Neural progenitor cell (in vitro differentiated cells): Measurements from ENCODE around the gene ELP6. TPM values are rescaled to one million over a fixed set of nuclear protein-coding genes. Genes with fewer than 3 reads are reported as not detected.

Experiments used
- DNase-seq: peaks from one replicate; pipeline ENCODE4 v3.0.0-alpha.2; 2016; ENCODE audit warnings: low spot score
- H2AFZ ChIP-seq: fragments of 200-600 bp; sonication (generic); replicated peaks from 2 replicates; pipeline ENCODE4 v1.6.1; 2016; ENCODE audit warnings: antibody characterized with exemption
- H3F3A ChIP-seq: fragments of 200-600 bp; sonication (generic); 2 replicates; pipeline ENCODE4 v1.6.1; 2016; ENCODE audit warnings: antibody characterized with exemption, low read depth
- H3K27ac ChIP-seq: fragments of 200-600 bp; sonication (generic); 2 replicates; pipeline ENCODE4 v1.5.1; 2016; ENCODE audit warnings: mild to moderate bottlenecking
- H3K27me3 ChIP-seq: fragments of 200-600 bp; sonication (generic); 2 replicates; pipeline ENCODE4 v1.6.1; 2016; ENCODE audit warnings: mild to moderate bottlenecking, moderate library complexity
- H3K36me3 ChIP-seq: fragments of 200-600 bp; sonication (generic); 2 replicates; pipeline ENCODE4 v1.5.1; 2016
- H3K4me1 ChIP-seq: fragments of 200-600 bp; sonication (generic); 2 replicates; pipeline ENCODE4 v1.6.1; 2016; ENCODE audit warnings: mixed run types
- H3K4me2 ChIP-seq: fragments of 200-600 bp; sonication (generic); 2 replicates; pipeline ENCODE4 v1.6.1; 2016
- H3K4me3 ChIP-seq: fragments of 200-600 bp; sonication (generic); 2 replicates; pipeline ENCODE4 v1.5.1; 2016
- H3K79me2 ChIP-seq: fragments of 200-600 bp; sonication (generic); 2 replicates; pipeline ENCODE4 v1.6.1; 2016; ENCODE audit warnings: low read depth
- H3K9ac ChIP-seq: fragments of 200-600 bp; sonication (generic); 2 replicates; pipeline ENCODE4 v1.6.1; 2016
- H3K9me3 ChIP-seq: fragments of 200-600 bp; sonication (generic); 2 replicates; pipeline ENCODE4 v1.5.1; 2016; ENCODE audit warnings: low read depth
- H4K20me1 ChIP-seq: fragments of 200-600 bp; sonication (generic); 2 replicates; pipeline ENCODE4 v1.6.1; 2016; ENCODE audit warnings: low read depth
- H3K27ac Mint-ChIP-seq: 3 replicates; pipeline ENCODE4 v1.8.0; 2021; ENCODE audit warnings: mixed read lengths
- H3K27me3 Mint-ChIP-seq: 2 replicates; pipeline ENCODE4 v1.8.0; 2022; ENCODE audit warnings: low read depth, mild to moderate bottlenecking, inconsistent platforms, moderate library complexity, mixed read lengths; ENCODE audit not compliant: insufficient read depth
- H3K36me3 Mint-ChIP-seq: 3 replicates; pipeline ENCODE4 v1.8.0; 2021; ENCODE audit warnings: mixed read lengths
- H3K4me1 Mint-ChIP-seq: 3 replicates; pipeline ENCODE4 v1.8.0; 2021; ENCODE audit warnings: mixed read lengths
- H3K4me3 Mint-ChIP-seq: 3 replicates; pipeline ENCODE4 v1.8.0; 2021; ENCODE audit warnings: mild to moderate bottlenecking, moderate library complexity, mixed read lengths
- H3K9me3 Mint-ChIP-seq: 3 replicates; pipeline ENCODE4 v1.8.0; 2020; ENCODE audit warnings: mixed read lengths
- CTCF ChIP-seq: fragments of 200-600 bp; sonication (generic); IDR thresholded peaks from 2 replicates; pipeline ENCODE4 v1.5.1; 2017; ENCODE audit warnings: antibody characterized with exemption, mild to moderate bottlenecking
- EZH2 ChIP-seq: fragments of 200-600 bp; sonication (generic); IDR thresholded peaks from 2 replicates; pipeline ENCODE4 v1.6.1; 2017; ENCODE audit warnings: antibody characterized with exemption, mild to moderate bottlenecking, moderate library complexity
- EZH2phosphoT487 ChIP-seq: fragments of 200-600 bp; sonication (generic); IDR thresholded peaks from 2 replicates; pipeline ENCODE4 v1.6.1; 2017; ENCODE audit warnings: antibody characterized with exemption
- total RNA-seq: library from RNA; depleted of rRNA; stranded (reverse); fragments of >200 nt; gene quantifications from 2 replicates; pipeline ENCODE4 v1.2.3, GENCODE V29; 2015; ENCODE audit warnings: low replicate concordance

The ELP6 gene
- total RNA-seq: 32.9 and 55.1 TPM in 2 replicates

GRCh38 chr3:47513125-47513929 lies at the start of gene ELP6:
ELP6 (minus strand) TSS chr3:47513712; CDS start chr3:47513590, 122 bp downstream.
- H3K9me3 ChIP-seq: no peaks in the 10 kb centered on the region
- peak within 1 kb of the TSS; percentile 99 for H3K4me3 Mint-ChIP-seq
- peak within 1 kb of the TSS; percentile 92 for H3K4me2 ChIP-seq
- TF ChIP-seq CTCF: peak; percentile 49
- TF ChIP-seq EZH2phosphoT487: no peak
- peaks cover 26% of the 10 kb centered on the region for H3K79me2 ChIP-seq
- H3K27ac Mint-ChIP-seq: peak within 1 kb of the TSS; percentile 95
- peaks cover 26% of the 10 kb centered on the region for H3K4me1 Mint-ChIP-seq
- H3K27me3 Mint-ChIP-seq: peaks cover 4% of the 10 kb centered on the region
- peaks cover 12% of the 10 kb centered on the region for H3K36me3 ChIP-seq
- H3K27me3 ChIP-seq: no peaks in the 10 kb centered on the region
- H3F3A ChIP-seq: peaks cover 28% of the 10 kb centered on the region
- H2AFZ ChIP-seq: peak within 1 kb of the TSS; percentile 99
- H3K9ac ChIP-seq: peak within 1 kb of the TSS; percentile 62
- peaks cover 5% of the 10 kb centered on the region for H3K4me1 ChIP-seq
- H3K27ac ChIP-seq: peak within 1 kb of the TSS; percentile 85
- DNase-seq: peak; percentile 98
- peak within 1 kb of the TSS; percentile 72 for H3K4me3 ChIP-seq
- H4K20me1 ChIP-seq: no peaks in the 10 kb centered on the region
- H3K36me3 Mint-ChIP-seq: peaks cover 2% of the 10 kb centered on the region
- H3K9me3 Mint-ChIP-seq: no peaks in the 10 kb centered on the region

GRCh38 chr3:47556351-47556750 lies 42.8 kb upstream of the ELP6 start:
- no peak overlapping the region for H3K4me2 ChIP-seq
- H3K9ac ChIP-seq: no peak overlapping the region
- H3K9me3 ChIP-seq: no peaks in the 10 kb centered on the region
- Mint-ChIP-seq H3K27me3 (peaks cover 6% of the 10 kb centered on the region), H3K9me3 (peaks cover 11% of the 10 kb centered on the region), H3K27ac (no peak overlapping the region), H3K4me3 (no peak overlapping the region), H3K4me1 (peaks cover 14% of the 10 kb centered on the region), H3K36me3 (no peaks in the 10 kb centered on the region)
- H3K36me3 ChIP-seq: no peaks in the 10 kb centered on the region
- no peak for DNase-seq
- no peaks in the 10 kb centered on the region for H4K20me1 ChIP-seq
- no peaks in the 10 kb centered on the region for H3K4me1 ChIP-seq
- H3K27ac ChIP-seq: no peak overlapping the region
- H2AFZ ChIP-seq: no peak overlapping the region
- H3K4me3 ChIP-seq: no peak overlapping the region
- no peaks in the 10 kb centered on the region for H3K27me3 ChIP-seq
- no peaks in the 10 kb centered on the region for H3F3A ChIP-seq
- H3K79me2 ChIP-seq: no peaks in the 10 kb centered on the region
- TF ChIP-seq CTCF (no peak), EZH2phosphoT487 (no peak)

GRCh38 chr3:47554335-47554734 lies 40.8 kb upstream of the ELP6 start:
- H3K27me3 Mint-ChIP-seq: peaks cover 6% of the 10 kb centered on the region
- H3K4me3 Mint-ChIP-seq: no peak overlapping the region
- Histone ChIP-seq H3K4me1 (no peaks in the 10 kb centered on the region), H3K4me3 (no peak overlapping the region), H3K27me3 (no peaks in the 10 kb centered on the region), H3K79me2 (no peaks in the 10 kb centered on the region), H3K4me2 (no peak overlapping the region), H2AFZ (no peak overlapping the region), H3K9me3 (no peaks in the 10 kb centered on the region), H3K27ac (no peak overlapping the region), H3K36me3 (no peaks in the 10 kb centered on the region), H3F3A (no peaks in the 10 kb centered on the region), H3K9ac (no peak overlapping the region), H4K20me1 (no peaks in the 10 kb centered on the region)
- no peak for DNase-seq
- peaks cover 11% of the 10 kb centered on the region for H3K9me3 Mint-ChIP-seq
- no peaks in the 10 kb centered on the region for H3K36me3 Mint-ChIP-seq
- TF ChIP-seq EZH2phosphoT487 (no peak), EZH2 (no peak), CTCF (no peak)
- H3K4me1 Mint-ChIP-seq: peaks cover 7% of the 10 kb centered on the region
- H3K27ac Mint-ChIP-seq: no peak overlapping the region
